Common myeloid progenitor, CD34-positive (primary cell): ENCODE data around the gene TMEM19.
"Not testable (repeated sequence)": the region's sequence is repeated elsewhere in the genome, so short reads cannot be mapped to it uniquely, and the experiment has no call there.

Source experiments
- CTCF ChIA-PET: fragments of 350-600 bp; sonication (Branson Sonifier 250); formaldehyde crosslinking; loops from one replicate; lab custom pipeline; 2021; ENCODE audit warnings: antibody characterized with exemption; lab: Charles Lee
- POLR2A ChIA-PET: fragments of 350-600 bp; sonication (Branson Sonifier 250); formaldehyde crosslinking; loops from one replicate; lab custom pipeline; 2021; ENCODE audit warnings: antibody characterized with exemption; lab: Charles Lee
- DNase-seq, 3 donors: peaks; one replicate each; pipeline versions ENCODE4 v3.0.0 to v3.0.0-alpha.2; 2013
- H3K27ac ChIP-seq, 2 experiments: 1 replicate in 1 of 2; 2 replicates in 1 of 2; pipeline ENCODE4 v1.7.0; 2013; ENCODE audit warnings: inconsistent platforms in 2 of 2, low read length in 2 of 2, mild to moderate bottlenecking in 2 of 2, low read depth in 1 of 2, moderate library complexity in 1 of 2; ENCODE audit not compliant: severe bottlenecking in 2 of 2, insufficient read depth in 1 of 2, poor library complexity in 1 of 2
- H3K27me3 ChIP-seq, 5 experiments: replicated peaks in 2 of 5; 1 replicate in 3 of 5; 2 replicates in 2 of 5; pipeline versions ENCODE4 v1.6.1 to v1.7.0; 2013; ENCODE audit warnings: low read length in 4 of 5, mild to moderate bottlenecking in 2 of 5, moderate library complexity in 2 of 5, inconsistent platforms in 1 of 5; ENCODE audit not compliant: insufficient read depth in 5 of 5, control insufficient read depth in 4 of 5
- H3K36me3 ChIP-seq, 4 experiments: 1 replicate in 2 of 4; 2 replicates in 2 of 4; pipeline versions ENCODE4 v1.6.1 to v1.7.0; 2013; ENCODE audit warnings: low read length in 3 of 4, control low read depth in 1 of 4, mild to moderate bottlenecking in 1 of 4; ENCODE audit not compliant: control insufficient read depth in 4 of 4, insufficient read depth in 4 of 4
- H3K4me1 ChIP-seq, 4 experiments: 1 replicate in 3 of 4; 2 replicates in 1 of 4; pipeline versions ENCODE4 v1.6.1 to v1.7.1; 2013; ENCODE audit warnings: low read length in 3 of 4, mild to moderate bottlenecking in 3 of 4, control low read depth in 1 of 4, inconsistent platforms in 1 of 4, moderate library complexity in 1 of 4; ENCODE audit not compliant: control insufficient read depth in 4 of 4, insufficient read depth in 4 of 4; ENCODE audit errors: control extremely low read depth in 1 of 4
- H3K4me3 ChIP-seq, 7 experiments: 1 replicate in 4 of 7; 2 replicates in 3 of 7; pipeline versions ENCODE4 v1.5.1 to v1.7.0; 2013; ENCODE audit warnings: mild to moderate bottlenecking in 7 of 7, low read length in 6 of 7, moderate library complexity in 6 of 7, inconsistent platforms in 2 of 7, low read depth in 2 of 7, control low read depth in 1 of 7; ENCODE audit not compliant: insufficient read depth in 4 of 7, control insufficient read depth in 1 of 7; ENCODE audit errors: extremely low read depth in 1 of 7
- H3K9me3 ChIP-seq, 5 experiments: 1 replicate in 4 of 5; 2 replicates in 1 of 5; pipeline versions ENCODE4 v1.6.1 to v1.7.1; 2013; ENCODE audit warnings: low read length in 4 of 5, mild to moderate bottlenecking in 2 of 5, inconsistent platforms in 1 of 5, low read depth in 1 of 5, moderate library complexity in 1 of 5; ENCODE audit not compliant: control insufficient read depth in 4 of 5, insufficient read depth in 2 of 5; ENCODE audit errors: control extremely low read depth in 1 of 5
- WGBS: methylation state at CpG from one replicate; pipeline ENCODE4 v1.1.5; 2013; ENCODE audit not compliant: insufficient coverage; 5-methylcytosine and 5-hydroxymethylcytosine counted together

TMEM19 gene

DNA sequence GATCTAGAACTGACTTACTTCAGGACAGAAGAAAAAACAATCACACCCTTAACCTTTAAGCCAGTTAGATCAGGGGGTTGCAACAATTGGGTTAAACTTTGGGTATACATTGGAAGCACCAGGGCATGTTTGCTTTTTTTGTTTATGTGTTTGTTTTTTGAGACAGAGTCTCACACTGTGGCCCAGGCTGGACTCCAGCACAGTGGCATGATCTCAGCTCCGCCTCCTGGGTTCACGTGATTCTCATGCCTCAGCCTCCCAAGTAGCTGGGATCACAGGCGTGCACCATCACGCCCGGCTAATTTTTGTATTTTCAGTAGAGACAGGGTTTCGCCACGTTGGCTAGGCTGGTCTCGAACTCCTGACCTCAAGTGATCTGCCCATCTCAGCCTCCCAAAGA is 16.3 kb downstream of the TMEM19 start:
- peaks cover 15 to 40% (median 25%) of the 10 kb centered on the region in 4 experiments for H3K36me3 ChIP-seq
- H3K27ac ChIP-seq, H3K4me3 ChIP-seq, POLR2A ChIA-PET, H3K9me3 ChIP-seq, H3K27me3 ChIP-seq, H3K4me1 ChIP-seq, DNase-seq: not testable (repeated sequence)
- WGBS = 95% methylated on average over 8 of the region's 8 CpGs
- CTCF ChIA-PET = interaction anchor here (1.0 kb wide), 1 partner anchor 36 kb away, joined by 3 read pairs; no protein-coding TSS in a partner anchor

DNA sequence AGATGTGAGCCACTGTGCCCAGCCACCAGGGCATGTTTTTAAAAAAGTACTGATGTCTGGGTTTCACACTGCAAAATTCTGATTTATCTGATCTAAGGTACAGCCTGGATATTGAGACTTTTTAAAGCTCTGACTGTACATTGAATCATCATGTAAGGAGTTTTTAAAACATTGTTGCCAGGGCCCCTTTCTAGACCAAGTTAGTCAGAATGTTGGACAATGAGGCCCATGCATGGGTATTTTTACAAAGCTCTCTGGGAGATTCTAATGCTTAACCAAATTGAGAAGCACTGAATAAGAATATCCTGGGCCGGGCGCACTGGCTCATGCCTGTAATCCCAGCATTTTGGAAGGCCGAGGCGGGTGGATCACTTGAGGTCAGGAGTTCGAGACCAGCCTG is 16.7 kb downstream of the TMEM19 start:
- CTCF ChIA-PET = interaction anchor here (1.0 kb wide), 1 partner anchor 36 kb away, joined by 3 read pairs; no protein-coding TSS in a partner anchor
- POLR2A ChIA-PET = no interaction called here
- Histone ChIP-seq H3K36me3 (peaks cover 11 to 36% (median 24%) of the 10 kb centered on the region in 4 experiments), H3K9me3 (no peaks in the 10 kb centered on the region), H3K4me3 (no peak overlapping the region), H3K4me1 (no peaks in the 10 kb centered on the region), H3K27me3 (no peaks in the 10 kb centered on the region), H3K27ac (no peak overlapping the region)
- 90% methylated on average over 2 of the region's 5 CpGs for WGBS
- no peak for DNase-seq

DNA sequence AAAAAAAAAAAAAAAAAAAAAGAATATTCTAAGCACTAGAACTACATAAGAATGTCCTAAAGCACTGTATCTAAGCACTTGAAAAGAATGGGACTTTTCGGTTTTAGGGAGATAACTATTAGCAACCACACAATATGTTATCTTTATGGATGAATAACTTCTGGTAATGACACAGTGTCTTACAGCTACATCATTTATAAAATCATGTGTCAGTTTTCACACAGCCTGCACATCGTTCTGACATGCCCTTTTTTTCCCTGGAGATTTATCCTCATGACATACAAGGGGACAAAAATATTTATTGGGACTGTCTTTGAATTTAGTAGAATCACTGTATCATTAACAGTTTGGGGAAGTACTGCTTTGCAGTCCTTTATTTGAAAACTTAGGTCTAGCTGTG is 17.3 kb downstream of the TMEM19 start:
- Histone ChIP-seq H3K9me3 (no peaks in the 10 kb centered on the region), H3K4me3 (no peak overlapping the region), H3K4me1 (no peaks in the 10 kb centered on the region), H3K36me3 (peaks cover 11 to 31% (median 22%) of the 10 kb centered on the region in 4 experiments), H3K27me3 (no peaks in the 10 kb centered on the region), H3K27ac (no peak overlapping the region)
- DNase-seq = no peak
- CTCF ChIA-PET = interaction anchor here (1.0 kb wide), 1 partner anchor 35 kb away, joined by 3 read pairs; no protein-coding TSS in a partner anchor
- no CpG with 5 or more reads among the region's 2 CpGs for WGBS
- POLR2A ChIA-PET = no interaction called here

DNA sequence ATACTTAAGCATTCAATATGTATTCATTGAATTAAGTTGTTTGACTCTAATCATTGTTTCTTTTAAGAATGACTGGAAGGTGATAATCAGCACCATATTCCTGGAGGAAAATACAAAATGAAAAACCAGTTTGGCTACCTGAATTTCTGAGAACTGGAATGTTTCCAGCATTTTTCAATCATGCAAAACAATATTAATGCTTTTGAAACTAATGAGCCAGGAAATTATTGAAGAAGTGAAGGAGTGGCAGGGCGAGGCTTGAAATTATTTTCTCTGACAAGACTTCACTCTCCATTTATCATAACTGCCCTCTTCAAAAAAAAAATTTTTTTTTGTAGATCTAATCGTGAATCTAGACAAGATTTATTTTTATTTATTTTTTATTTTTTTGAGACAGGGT is 19.0 kb downstream of the TMEM19 start:
- WGBS = no CpG with 5 or more reads among the region's 2 CpGs
- Histone ChIP-seq H3K4me1 (no peaks in the 10 kb centered on the region), H3K4me3 (no peak overlapping the region), H3K27ac (no peak overlapping the region), H3K27me3 (no peaks in the 10 kb centered on the region), H3K9me3 (no peaks in the 10 kb centered on the region), H3K36me3 (peaks cover 5 to 15% (median 13%) of the 10 kb centered on the region in 4 experiments)
- ChIA-PET CTCF (no interaction called here), POLR2A (no interaction called here)
- no peak for DNase-seq

DNA sequence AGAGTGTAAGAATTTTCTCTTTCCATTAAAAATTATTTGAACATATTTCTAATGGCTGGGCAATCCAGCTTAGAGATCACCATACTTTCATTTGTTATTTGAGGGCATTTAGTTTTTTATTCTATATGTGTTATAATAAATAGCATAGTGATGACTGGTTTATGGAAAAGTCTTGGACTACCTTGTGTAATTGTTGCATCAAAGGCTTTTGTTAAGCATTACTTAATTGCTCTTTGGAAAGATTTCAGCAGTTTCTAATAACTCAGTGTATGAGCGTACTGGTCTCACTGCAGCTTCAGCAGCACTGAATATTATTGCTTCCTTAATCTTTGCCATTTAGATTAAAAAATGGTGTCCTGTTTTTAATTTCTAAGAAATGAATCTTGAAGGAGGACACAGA is 22.8 kb downstream of the TMEM19 start:
- Histone ChIP-seq H3K27ac (no peak overlapping the region), H3K4me1 (no peaks in the 10 kb centered on the region), H3K36me3 (peaks cover 0 to 3% (median 0%) of the 10 kb centered on the region in 4 experiments), H3K9me3 (peaks cover 0 to 8% (median 3%) of the 10 kb centered on the region in 5 experiments), H3K27me3 (no peaks in the 10 kb centered on the region), H3K4me3 (no peak overlapping the region)
- ChIA-PET CTCF (interaction anchor here (1.3 kb wide), 1 partner anchor 293 kb away, joined by 3 read pairs; no protein-coding TSS in a partner anchor), POLR2A (no interaction called here)
- no CpG with 5 or more reads among the region's 1 CpG for WGBS
- no peak for DNase-seq

DNA sequence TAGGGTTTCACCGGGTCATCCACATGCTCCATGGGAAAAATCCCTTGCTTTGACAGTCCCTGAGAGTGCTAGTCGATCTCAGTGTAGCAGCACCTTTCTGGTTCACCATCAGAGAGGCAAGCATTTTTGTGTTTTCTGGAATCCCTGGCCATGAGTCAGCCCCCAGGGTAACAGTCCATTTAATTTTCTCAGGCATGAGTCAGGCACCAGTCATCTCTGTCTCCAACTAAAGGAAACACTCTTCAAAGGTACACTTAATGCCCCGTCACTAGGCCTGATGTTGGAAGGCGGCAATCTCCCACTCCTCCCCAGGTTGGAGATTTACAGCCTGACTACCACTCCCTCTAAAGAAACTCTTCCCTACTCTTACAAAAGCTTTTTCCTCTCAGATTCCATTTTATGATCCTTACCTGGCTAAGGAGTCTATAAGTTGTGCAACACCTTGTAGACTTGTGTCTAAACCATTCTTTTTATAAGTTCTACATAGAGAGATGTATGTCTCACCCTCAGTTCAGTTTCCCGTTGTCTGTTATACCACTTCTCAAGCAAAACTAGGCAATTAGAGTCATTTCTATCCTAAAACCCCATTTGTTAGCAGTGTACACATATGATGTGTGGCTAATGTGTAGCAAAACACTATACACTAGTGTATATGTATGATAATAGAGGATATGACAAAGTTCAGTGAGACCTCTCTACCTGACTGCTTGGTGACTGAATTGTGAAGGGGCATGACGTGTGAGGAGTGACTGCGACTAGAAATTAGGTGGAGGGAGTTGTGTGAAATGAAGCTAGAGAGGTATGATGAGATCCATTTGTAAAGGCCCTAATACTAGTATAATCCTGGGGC is 24.6 kb downstream of the TMEM19 start:
- Histone ChIP-seq H3K4me1 (no peaks in the 10 kb centered on the region), H3K9me3 (peaks cover under 1 to 17% (median 5%) of the 10 kb centered on the region in 5 experiments), H3K27me3 (no peaks in the 10 kb centered on the region), H3K27ac (no peak overlapping the region), H3K4me3 (no peak overlapping the region), H3K36me3 (no peaks in the 10 kb centered on the region)
- no peak for DNase-seq
- 95% methylated on average over 6 of the region's 7 CpGs for WGBS
- ChIA-PET POLR2A (no interaction called here), CTCF (no interaction called here)

DNA sequence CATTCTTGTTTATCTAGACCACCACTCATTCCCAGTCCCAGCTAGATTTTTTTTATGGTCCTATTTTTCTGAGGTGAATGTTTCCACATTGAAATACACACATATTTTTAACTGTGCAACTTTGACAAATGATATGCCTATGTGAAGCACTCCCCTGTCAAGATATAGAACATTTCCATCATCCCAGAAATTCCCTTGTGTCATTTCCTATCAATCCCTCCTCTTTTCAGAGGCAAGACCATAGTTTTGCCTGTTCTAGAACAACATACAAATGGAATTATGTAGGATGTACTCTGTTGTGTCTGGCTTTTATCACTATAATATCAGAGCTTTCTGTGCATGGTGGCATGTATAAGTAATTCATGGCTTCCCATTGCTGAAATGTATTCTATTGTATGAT is 32.7 kb downstream of the TMEM19 start:
- Histone ChIP-seq H3K4me3 (no peak overlapping the region), H3K27me3 (no peaks in the 10 kb centered on the region), H3K4me1 (no peaks in the 10 kb centered on the region), H3K27ac (no peak overlapping the region), H3K9me3 (peaks cover 0 to 9% (median 3%) of the 10 kb centered on the region in 5 experiments), H3K36me3 (no peaks in the 10 kb centered on the region)
- ChIA-PET POLR2A (no interaction called here), CTCF (interaction anchor here (1.1 kb wide), 1 partner anchor 28 kb away, joined by 3 read pairs; no protein-coding TSS in a partner anchor)
- DNase-seq = no peak
